ENCODE data around the gene CTSL. TPM values are rescaled to one million over a fixed set of nuclear protein-coding genes. Genes with fewer than 3 reads are reported as not detected.

The CTSL gene
- total RNA-seq, 1 experiment from 2014 or later: 39.7 TPM

DNA sequence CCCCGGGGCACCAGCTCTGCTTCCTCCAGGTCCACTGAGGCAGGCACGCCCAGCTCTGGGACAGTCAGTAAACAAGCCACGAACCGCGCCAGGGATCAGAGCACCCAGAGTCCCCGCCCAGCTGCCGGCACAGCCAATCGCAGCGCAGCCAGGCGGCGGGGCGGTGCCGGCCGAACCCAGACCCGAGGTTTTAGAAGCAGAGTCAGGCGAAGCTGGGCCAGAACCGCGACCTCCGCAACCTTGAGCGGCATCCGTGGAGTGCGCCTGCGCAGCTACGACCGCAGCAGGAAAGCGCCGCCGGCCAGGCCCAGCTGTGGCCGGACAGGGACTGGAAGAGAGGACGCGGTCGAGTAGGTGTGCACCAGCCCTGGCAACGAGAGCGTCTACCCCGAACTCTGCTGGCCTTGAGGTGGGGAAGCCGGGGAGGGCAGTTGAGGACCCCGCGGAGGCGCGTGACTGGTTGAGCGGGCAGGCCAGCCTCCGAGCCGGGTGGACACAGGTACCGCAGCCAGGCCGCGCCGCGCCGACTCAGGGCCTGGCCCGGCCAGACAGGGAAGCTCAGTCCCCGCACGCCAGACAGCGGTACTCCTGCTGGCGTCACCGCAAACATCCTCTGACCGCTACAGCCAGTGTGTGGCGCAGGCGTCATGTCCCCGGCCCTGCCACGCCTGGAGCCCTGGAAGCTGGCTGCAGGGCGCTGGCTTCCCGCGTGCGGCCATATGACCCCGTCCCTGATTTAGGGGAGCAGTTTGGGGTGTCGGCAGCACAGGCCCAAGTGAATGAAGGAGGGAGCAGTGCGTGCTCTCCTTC is at the start of gene CTSL (continued):
- TF ChIP-seq ZNF232 (CRISPR knock-in tag; IDR thresholded peaks at IDR 0.05): peak; percentile 43; the same call in 1 of the 2 replicates
- no peak for TF ChIP-seq RORB (CRISPR knock-in tag; IDR thresholded peaks at IDR 0.05)
- no peak for TF ChIP-seq NR1H2 (CRISPR knock-in tag; IDR thresholded peaks at IDR 0.05)
- no peak for TF ChIP-seq OVOL2 (CRISPR knock-in tag; IDR thresholded peaks at IDR 0.05; ENCODE audit: borderline replicate concordance)
- TF ChIP-seq, protein P1, sequence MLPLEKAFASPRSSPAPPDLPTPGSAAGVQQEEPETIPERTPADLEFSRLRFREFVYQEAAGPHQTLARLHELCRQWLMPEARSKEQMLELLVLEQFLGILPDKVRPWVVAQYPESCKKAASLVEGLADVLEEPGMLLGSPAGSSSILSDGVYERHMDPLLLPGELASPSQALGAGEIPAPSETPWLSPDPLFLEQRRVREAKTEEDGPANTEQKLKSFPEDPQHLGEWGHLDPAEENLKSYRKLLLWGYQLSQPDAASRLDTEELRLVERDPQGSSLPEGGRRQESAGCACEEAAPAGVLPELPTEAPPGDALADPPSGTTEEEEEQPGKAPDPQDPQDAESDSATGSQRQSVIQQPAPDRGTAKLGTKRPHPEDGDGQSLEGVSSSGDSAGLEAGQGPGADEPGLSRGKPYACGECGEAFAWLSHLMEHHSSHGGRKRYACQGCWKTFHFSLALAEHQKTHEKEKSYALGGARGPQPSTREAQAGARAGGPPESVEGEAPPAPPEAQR (CRISPR knock-in tag; IDR thresholded peaks at IDR 0.05): no peak
- no peak for TF ChIP-seq TCF7 (CRISPR knock-in tag; IDR thresholded peaks at IDR 0.05; ENCODE audit: low read depth)
- TF ChIP-seq, protein P2, sequence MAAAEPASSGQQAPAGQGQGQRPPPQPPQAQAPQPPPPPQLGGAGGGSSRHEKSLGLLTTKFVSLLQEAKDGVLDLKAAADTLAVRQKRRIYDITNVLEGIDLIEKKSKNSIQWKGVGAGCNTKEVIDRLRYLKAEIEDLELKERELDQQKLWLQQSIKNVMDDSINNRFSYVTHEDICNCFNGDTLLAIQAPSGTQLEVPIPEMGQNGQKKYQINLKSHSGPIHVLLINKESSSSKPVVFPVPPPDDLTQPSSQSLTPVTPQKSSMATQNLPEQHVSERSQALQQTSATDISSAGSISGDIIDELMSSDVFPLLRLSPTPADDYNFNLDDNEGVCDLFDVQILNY (CRISPR knock-in tag; IDR thresholded peaks at IDR 0.05): 0 out of 2 replicates have a peak, but pooled peaks have one; percentile 37
- no peak for TF ChIP-seq ELF4 (CRISPR knock-in tag; IDR thresholded peaks at IDR 0.05; ENCODE audit: low read depth)
- TF ChIP-seq ZBTB21 (CRISPR knock-in tag; IDR thresholded peaks at IDR 0.05; ENCODE audit: borderline replicate concordance): 0 out of 2 replicates have a peak, but pooled peaks have one; percentile 52
- TF ChIP-seq JUN (CRISPR knock-in tag; IDR thresholded peaks at IDR 0.05): no peak
- no peak for TF ChIP-seq PRRX2 (CRISPR knock-in tag; IDR thresholded peaks at IDR 0.05)
- TF ChIP-seq ZNF416 (CRISPR knock-in tag; IDR thresholded peaks at IDR 0.05): 0 out of 2 replicates have a peak, but pooled peaks have one; percentile 49
- TF ChIP-seq GRHL2 (CRISPR knock-in tag; IDR thresholded peaks at IDR 0.05; ENCODE audit: insufficient replicate concordance, severe bottlenecking): no peak
- TF ChIP-seq, protein P3, sequence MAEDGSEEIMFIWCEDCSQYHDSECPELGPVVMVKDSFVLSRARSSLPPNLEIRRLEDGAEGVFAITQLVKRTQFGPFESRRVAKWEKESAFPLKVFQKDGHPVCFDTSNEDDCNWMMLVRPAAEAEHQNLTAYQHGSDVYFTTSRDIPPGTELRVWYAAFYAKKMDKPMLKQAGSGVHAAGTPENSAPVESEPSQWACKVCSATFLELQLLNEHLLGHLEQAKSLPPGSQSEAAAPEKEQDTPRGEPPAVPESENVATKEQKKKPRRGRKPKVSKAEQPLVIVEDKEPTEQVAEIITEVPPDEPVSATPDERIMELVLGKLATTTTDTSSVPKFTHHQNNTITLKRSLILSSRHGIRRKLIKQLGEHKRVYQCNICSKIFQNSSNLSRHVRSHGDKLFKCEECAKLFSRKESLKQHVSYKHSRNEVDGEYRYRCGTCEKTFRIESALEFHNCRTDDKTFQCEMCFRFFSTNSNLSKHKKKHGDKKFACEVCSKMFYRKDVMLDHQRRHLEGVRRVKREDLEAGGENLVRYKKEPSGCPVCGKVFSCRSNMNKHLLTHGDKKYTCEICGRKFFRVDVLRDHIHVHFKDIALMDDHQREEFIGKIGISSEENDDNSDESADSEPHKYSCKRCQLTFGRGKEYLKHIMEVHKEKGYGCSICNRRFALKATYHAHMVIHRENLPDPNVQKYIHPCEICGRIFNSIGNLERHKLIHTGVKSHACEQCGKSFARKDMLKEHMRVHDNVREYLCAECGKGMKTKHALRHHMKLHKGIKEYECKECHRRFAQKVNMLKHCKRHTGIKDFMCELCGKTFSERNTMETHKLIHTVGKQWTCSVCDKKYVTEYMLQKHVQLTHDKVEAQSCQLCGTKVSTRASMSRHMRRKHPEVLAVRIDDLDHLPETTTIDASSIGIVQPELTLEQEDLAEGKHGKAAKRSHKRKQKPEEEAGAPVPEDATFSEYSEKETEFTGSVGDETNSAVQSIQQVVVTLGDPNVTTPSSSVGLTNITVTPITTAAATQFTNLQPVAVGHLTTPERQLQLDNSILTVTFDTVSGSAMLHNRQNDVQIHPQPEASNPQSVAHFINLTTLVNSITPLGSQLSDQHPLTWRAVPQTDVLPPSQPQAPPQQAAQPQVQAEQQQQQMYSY (CRISPR knock-in tag; IDR thresholded peaks at IDR 0.05): 0 out of 2 replicates have a peak, but pooled peaks have one; percentile 36
- TF ChIP-seq ZNF423 (CRISPR knock-in tag; IDR thresholded peaks at IDR 0.05): no peak
- no peak for TF ChIP-seq CREB1 (CRISPR knock-in tag; IDR thresholded peaks at IDR 0.05)
- TF ChIP-seq, protein P4, sequence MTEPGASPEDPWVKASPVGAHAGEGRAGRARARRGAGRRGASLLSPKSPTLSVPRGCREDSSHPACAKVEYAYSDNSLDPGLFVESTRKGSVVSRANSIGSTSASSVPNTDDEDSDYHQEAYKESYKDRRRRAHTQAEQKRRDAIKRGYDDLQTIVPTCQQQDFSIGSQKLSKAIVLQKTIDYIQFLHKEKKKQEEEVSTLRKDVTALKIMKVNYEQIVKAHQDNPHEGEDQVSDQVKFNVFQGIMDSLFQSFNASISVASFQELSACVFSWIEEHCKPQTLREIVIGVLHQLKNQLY (CRISPR knock-in tag; IDR thresholded peaks at IDR 0.05): no peak
- no peak for TF ChIP-seq HMGA2 (CRISPR knock-in tag; IDR thresholded peaks at IDR 0.05)
- no peak for TF ChIP-seq ZNF317 (CRISPR knock-in tag; IDR thresholded peaks at IDR 0.05; ENCODE audit: borderline replicate concordance, low read depth)
- TF ChIP-seq SOX15 (CRISPR knock-in tag; IDR thresholded peaks at IDR 0.05): no peak
- peak; percentile 14; the same call in 1 of the 2 replicates for TF ChIP-seq GABPB1 (CRISPR knock-in tag; IDR thresholded peaks at IDR 0.05)
- TF ChIP-seq NFE2L1 (CRISPR knock-in tag; IDR thresholded peaks at IDR 0.05): 0 out of 2 replicates have a peak, but pooled peaks have one; percentile 43
- TF ChIP-seq ZNF219 (CRISPR knock-in tag; IDR thresholded peaks at IDR 0.05; ENCODE audit: borderline replicate concordance): no peak
- peak; percentile 55 for TF ChIP-seq SP1 (CRISPR knock-in tag; conservative IDR thresholded peaks at IDR 0.05)
- no peak for TF ChIP-seq NR3C1 (CRISPR knock-in tag; conservative IDR thresholded peaks at IDR 0.05; ENCODE audit: low read depth)
- TF ChIP-seq, protein P5, sequence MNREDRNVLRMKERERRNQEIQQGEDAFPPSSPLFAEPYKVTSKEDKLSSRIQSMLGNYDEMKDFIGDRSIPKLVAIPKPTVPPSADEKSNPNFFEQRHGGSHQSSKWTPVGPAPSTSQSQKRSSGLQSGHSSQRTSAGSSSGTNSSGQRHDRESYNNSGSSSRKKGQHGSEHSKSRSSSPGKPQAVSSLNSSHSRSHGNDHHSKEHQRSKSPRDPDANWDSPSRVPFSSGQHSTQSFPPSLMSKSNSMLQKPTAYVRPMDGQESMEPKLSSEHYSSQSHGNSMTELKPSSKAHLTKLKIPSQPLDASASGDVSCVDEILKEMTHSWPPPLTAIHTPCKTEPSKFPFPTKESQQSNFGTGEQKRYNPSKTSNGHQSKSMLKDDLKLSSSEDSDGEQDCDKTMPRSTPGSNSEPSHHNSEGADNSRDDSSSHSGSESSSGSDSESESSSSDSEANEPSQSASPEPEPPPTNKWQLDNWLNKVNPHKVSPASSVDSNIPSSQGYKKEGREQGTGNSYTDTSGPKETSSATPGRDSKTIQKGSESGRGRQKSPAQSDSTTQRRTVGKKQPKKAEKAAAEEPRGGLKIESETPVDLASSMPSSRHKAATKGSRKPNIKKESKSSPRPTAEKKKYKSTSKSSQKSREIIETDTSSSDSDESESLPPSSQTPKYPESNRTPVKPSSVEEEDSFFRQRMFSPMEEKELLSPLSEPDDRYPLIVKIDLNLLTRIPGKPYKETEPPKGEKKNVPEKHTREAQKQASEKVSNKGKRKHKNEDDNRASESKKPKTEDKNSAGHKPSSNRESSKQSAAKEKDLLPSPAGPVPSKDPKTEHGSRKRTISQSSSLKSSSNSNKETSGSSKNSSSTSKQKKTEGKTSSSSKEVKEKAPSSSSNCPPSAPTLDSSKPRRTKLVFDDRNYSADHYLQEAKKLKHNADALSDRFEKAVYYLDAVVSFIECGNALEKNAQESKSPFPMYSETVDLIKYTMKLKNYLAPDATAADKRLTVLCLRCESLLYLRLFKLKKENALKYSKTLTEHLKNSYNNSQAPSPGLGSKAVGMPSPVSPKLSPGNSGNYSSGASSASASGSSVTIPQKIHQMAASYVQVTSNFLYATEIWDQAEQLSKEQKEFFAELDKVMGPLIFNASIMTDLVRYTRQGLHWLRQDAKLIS (CRISPR knock-in tag; IDR thresholded peaks at IDR 0.05; ENCODE audit: borderline replicate concordance): peak; percentile 88; the same call in 1 of the 2 replicates
- TF ChIP-seq, protein P6, sequence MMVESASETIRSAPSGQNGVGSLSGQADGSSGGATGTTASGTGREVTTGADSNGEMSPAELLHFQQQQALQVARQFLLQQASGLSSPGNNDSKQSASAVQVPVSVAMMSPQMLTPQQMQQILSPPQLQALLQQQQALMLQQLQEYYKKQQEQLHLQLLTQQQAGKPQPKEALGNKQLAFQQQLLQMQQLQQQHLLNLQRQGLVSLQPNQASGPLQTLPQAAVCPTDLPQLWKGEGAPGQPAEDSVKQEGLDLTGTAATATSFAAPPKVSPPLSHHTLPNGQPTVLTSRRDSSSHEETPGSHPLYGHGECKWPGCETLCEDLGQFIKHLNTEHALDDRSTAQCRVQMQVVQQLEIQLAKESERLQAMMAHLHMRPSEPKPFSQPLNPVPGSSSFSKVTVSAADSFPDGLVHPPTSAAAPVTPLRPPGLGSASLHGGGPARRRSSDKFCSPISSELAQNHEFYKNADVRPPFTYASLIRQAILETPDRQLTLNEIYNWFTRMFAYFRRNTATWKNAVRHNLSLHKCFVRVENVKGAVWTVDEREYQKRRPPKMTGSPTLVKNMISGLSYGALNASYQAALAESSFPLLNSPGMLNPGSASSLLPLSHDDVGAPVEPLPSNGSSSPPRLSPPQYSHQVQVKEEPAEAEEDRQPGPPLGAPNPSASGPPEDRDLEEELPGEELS (CRISPR knock-in tag; IDR thresholded peaks at IDR 0.05): peak; percentile 79
- TF ChIP-seq TEAD1 (CRISPR knock-in tag; IDR thresholded peaks at IDR 0.05): 0 out of 2 replicates have a peak, but pooled peaks have one; percentile 32

Measured in WTC11 (cell line).